22Rv1 (cell line): Measurements from ENCODE around the gene UBE2E1.

Experiments
- H3K27ac ChIP-seq: fragments of 450-650 bp; 2 replicates; pipeline ENCODE4 v1.5.1; 2017
- ZFX ChIP-seq: fragments of 450-650 bp; IDR thresholded peaks from 2 replicates; pipeline ENCODE4 v1.6.1; 2017; ENCODE audit warnings: antibody characterized with exemption, borderline replicate concordance
- TF ChIP-seq, protein P1 (sequence below): fragments of 450-650 bp; IDR thresholded peaks from 2 replicates; pipeline ENCODE4 v1.5.1; 2017; ENCODE audit warnings: mild to moderate bottlenecking

The UBE2E1 gene

DNA sequence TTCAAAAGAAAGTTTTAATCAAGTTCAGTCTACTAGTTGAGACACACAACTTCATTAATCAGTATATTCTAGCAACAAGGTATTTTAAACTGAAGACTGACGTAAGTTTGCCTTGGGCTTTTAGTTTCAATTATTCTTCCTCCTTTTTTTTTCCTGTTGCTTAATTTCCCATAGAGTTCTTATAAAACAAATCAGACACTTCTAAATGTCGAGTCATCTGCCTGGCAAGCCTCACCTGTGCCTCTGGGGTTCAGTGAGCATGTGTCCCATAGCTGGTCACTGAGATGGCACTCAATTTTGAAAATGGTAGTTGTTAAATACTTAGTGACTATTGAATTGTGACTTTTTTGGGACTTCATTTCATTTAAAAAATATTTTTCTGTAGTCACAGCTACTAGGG lies 83.6 kb downstream of the UBE2E1 start:
- TF ChIP-seq, protein P1, sequence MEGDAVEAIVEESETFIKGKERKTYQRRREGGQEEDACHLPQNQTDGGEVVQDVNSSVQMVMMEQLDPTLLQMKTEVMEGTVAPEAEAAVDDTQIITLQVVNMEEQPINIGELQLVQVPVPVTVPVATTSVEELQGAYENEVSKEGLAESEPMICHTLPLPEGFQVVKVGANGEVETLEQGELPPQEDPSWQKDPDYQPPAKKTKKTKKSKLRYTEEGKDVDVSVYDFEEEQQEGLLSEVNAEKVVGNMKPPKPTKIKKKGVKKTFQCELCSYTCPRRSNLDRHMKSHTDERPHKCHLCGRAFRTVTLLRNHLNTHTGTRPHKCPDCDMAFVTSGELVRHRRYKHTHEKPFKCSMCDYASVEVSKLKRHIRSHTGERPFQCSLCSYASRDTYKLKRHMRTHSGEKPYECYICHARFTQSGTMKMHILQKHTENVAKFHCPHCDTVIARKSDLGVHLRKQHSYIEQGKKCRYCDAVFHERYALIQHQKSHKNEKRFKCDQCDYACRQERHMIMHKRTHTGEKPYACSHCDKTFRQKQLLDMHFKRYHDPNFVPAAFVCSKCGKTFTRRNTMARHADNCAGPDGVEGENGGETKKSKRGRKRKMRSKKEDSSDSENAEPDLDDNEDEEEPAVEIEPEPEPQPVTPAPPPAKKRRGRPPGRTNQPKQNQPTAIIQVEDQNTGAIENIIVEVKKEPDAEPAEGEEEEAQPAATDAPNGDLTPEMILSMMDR: no peak
- no peak for TF ChIP-seq ZFX
- H3K27ac ChIP-seq: no peak overlapping the region

DNA sequence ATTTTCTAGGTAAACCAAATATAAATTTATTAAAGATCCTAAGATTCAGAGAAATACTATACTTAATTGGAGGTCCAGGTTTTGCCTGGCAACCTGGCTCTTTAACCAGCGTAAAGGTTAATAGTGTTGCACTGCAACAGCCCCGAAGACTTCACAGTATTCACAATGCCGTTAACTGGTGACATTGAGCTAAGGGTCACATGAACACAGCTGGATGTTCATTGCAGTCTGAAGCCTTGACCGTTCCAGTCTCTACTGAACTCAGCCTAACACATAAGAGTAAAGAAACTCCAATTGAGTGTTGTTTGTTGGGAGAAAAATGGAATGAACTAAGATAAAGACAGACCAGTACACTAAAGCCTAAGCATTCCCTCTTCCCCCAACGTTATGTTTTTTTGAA lies 84.2 kb downstream of the UBE2E1 start:
- no peak for TF ChIP-seq ZFX
- TF ChIP-seq, protein P1: no peak
- no peak overlapping the region for H3K27ac ChIP-seq

DNA sequence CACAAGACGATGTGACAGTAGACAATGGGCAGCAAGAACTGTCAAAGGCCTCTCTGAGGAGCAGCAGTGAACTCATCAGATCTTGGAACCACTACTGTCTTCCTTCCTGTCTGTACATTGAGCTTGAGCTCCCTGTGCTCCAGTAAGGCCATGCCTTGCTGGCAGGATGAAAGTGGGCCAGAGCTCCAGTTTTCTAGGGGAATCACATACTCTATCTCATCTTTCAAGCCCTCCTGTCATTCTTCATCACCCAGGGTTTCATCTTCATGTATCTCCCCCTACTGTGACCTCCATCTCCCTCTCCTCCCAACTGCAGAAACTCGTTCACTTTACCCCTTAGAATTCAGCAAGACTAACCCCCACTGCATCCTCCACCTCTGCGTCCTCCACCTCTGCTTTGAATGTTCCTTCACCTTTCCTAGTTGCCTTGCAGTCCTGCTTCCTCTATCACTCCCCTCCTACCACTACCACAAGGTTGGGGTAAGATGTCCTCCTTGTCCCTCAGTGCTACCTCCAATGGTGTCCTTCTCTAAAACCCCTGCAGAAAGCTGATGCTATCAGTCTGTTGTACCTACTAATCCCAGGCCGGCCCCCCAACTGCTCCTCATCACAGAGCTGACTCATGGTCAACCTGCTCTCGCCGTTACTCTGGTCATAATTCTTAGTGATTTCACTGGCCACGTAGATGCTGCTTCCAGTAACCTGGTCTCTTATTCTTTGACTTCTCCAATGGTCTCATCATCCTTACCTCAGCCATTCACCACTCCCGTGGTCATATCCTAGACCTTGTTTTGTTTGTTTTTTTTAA lies 88.7 kb downstream of the UBE2E1 start:
- H3K27ac ChIP-seq: no peak overlapping the region
- TF ChIP-seq, protein P1: no peak
- no peak for TF ChIP-seq ZFX

DNA sequence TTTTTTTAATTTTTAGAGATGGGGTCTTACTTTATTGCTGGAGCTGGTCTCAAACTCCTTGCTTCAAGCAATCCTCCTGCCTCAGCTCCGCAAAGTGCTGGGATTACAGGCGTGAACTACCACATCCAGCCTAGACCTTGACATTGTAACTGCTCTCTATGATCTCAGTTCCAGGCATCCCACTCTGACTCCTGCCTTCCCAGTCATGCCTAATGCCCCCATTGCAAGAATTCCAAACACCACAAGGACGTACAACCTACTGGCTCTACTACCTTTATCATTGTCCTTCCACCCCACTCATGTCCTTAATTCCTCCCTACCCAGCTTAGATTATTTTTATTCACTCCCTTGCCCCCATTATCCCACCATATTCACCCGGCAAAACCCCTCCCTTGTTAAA lies 89.4 kb downstream of the UBE2E1 start:
- H3K27ac ChIP-seq: no peak overlapping the region
- TF ChIP-seq, protein P1: no peak
- no peak for TF ChIP-seq ZFX

DNA sequence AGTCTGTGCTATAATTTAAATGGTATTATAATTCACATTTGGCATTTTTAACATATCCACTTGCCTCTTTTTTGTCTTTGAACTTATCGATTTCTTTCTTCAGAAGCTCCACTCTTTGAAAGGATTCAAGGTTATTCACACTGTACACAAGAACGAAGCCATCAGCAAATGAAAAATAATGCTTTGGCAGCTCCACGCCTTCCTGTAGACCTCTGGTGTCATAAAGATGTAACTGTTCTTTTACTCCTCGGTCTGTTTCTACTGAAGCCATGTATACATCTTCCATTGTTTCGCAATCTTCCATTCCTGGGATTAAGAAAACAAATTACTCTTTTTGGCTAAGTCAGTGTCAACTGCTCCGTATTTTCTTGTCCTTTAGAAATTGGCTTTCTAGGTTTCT lies 95.0 kb downstream of the UBE2E1 start:
- H3K27ac ChIP-seq: no peak overlapping the region
- TF ChIP-seq ZFX: no peak
- TF ChIP-seq, protein P1: no peak

DNA sequence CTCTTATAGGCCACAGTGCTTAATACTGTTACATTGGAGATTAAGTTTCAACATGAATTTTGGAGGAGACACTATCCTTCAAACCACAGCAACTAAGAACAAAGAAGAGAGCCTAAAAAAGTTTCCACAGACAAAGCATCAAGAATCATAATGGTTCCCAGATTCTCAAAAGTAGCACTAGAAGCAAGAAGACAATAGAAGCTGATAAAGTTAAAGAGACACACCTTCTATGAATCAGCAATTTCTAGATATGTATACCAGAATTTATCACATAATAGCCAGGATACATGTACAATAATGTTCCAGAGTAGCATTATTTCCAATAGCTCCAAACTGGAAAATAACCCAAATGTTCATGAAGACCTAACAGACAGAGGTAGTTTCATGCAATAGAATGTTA lies 98.8 kb downstream of the UBE2E1 start:
- TF ChIP-seq, protein P1: no peak
- no peak for TF ChIP-seq ZFX
- H3K27ac ChIP-seq: no peak overlapping the region

DNA sequence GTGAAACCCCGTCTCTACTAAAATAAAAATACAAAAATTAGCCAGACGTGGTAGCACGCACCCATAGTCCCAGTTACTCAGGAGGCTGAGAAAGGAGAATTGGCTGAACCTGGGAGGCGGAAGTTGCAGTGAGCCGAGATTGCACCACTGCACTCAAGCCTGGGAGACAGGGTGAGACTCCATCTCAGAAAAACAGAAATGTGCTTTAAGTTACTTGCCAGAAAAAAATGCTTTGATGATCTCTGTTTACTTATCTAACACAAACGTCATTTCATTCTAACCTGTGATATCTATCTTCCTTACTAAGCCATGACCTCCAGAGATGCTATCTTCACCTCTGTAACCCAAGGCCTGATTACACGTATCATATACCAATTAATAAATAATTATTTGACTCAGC lies 103.6 kb downstream of the UBE2E1 start:
- no peak overlapping the region for H3K27ac ChIP-seq
- TF ChIP-seq, protein P1: no peak
- no peak for TF ChIP-seq ZFX
